ENCODE data around the gene SHD. TPM values are rescaled to one million over a fixed set of nuclear protein-coding genes. Genes with fewer than 3 reads are reported as not detected.

Gene SHD
- total and polyA plus RNA-seq, 9 of the 15 experiments (the other 6 are each of a cell fraction or from before 2014, with no cell fraction given) = 0.05 to 0.62 (median 0.15) TPM; not detected in 5

GRCh38 chr19:4284974-4285373, 5.9 kb downstream of the SHD start (continued):
- 0 out of 2 replicates have a peak, but pooled peaks have one; percentile 27 for TF ChIP-seq BHLHE40 (IDR thresholded peaks at IDR 0.05; ENCODE audit: low read length)
- peak; percentile 68 for TF ChIP-seq RBM25 (IDR thresholded peaks at IDR 0.05; ENCODE audit: low read depth, low read length, severe bottlenecking)
- no peak for TF ChIP-seq PCBP1 (IDR thresholded peaks at IDR 0.05; ENCODE audit: low read depth, low read length, poor library complexity, severe bottlenecking)
- TF ChIP-seq L3MBTL2 (IDR thresholded peaks at IDR 0.05) = no peak
- TF ChIP-seq CC2D1A (IDR thresholded peaks at IDR 0.05) = no peak
- peak; percentile 49; the same call in 1 of the 2 replicates for TF ChIP-seq ADNP (tag; IDR thresholded peaks at IDR 0.05)
- no peak for TF ChIP-seq KHSRP (IDR thresholded peaks at IDR 0.05)
- no peak for TF ChIP-seq TCF3 (CRISPR knock-in tag; IDR thresholded peaks at IDR 0.05)
- TF ChIP-seq BRD9 (IDR thresholded peaks at IDR 0.05; ENCODE audit: low read depth, partially characterized antibody) = peak; percentile 32
- no peak for TF ChIP-seq TCF15 (CRISPR knock-in tag; IDR thresholded peaks at IDR 0.05)
- no peak for TF ChIP-seq ZNF318 (IDR thresholded peaks at IDR 0.05; ENCODE audit: borderline replicate concordance in 1 of 2, low read depth in 1 of 2)
